Trophoblast cell (in vitro differentiated cells and primary cell): ENCODE results near the gene MAPK7.

Experiments used
- DNase-seq, 2 donors: peaks; one replicate each; pipeline ENCODE4 v3.0.0-alpha.2; 2016
- H2AFZ ChIP-seq: 2 replicates; pipeline ENCODE4 v1.6.1; 2013; ENCODE audit warnings: low read length, moderate library complexity, mild to moderate bottlenecking; ENCODE audit not compliant: insufficient read depth, poor library complexity
- H2AK5ac ChIP-seq: 2 replicates; pipeline ENCODE4 v1.6.1; 2013; ENCODE audit warnings: mild to moderate bottlenecking, low read length
- H2BK120ac ChIP-seq: 2 replicates; pipeline ENCODE4 v1.6.1; 2013; ENCODE audit warnings: low read length, mild to moderate bottlenecking, moderate library complexity; ENCODE audit not compliant: insufficient read depth, poor library complexity
- H2BK12ac ChIP-seq: 2 replicates; pipeline ENCODE4 v1.6.1; 2013; ENCODE audit warnings: mild to moderate bottlenecking, low read length, moderate library complexity
- H2BK5ac ChIP-seq: 2 replicates; pipeline ENCODE4 v1.6.1; 2013; ENCODE audit warnings: low read length, low read depth, moderate library complexity, mild to moderate bottlenecking; ENCODE audit not compliant: poor library complexity
- H3K14ac ChIP-seq: 2 replicates; pipeline ENCODE4 v1.6.1; 2013; ENCODE audit warnings: mild to moderate bottlenecking, low read length
- H3K18ac ChIP-seq: 2 replicates; pipeline ENCODE4 v1.6.1; 2013; ENCODE audit warnings: mild to moderate bottlenecking, low read length
- H3K23ac ChIP-seq: 2 replicates; pipeline ENCODE4 v1.6.1; 2013; ENCODE audit warnings: low read length
- H3K27ac ChIP-seq: 2 replicates; pipeline ENCODE4 v1.5.1; 2013; ENCODE audit warnings: low read depth, mild to moderate bottlenecking, inconsistent platforms, low read length, moderate library complexity
- H3K27me3 ChIP-seq: 2 replicates; pipeline ENCODE4 v1.6.1; 2013; ENCODE audit warnings: inconsistent platforms, mild to moderate bottlenecking, low read length, moderate library complexity; ENCODE audit not compliant: insufficient read depth
- H3K36me3 ChIP-seq, 2 experiments: 1 replicate in 1 of 2; 2 replicates in 1 of 2; pipeline ENCODE4 v1.6.1; 2013; ENCODE audit warnings: low read length in 2 of 2, mild to moderate bottlenecking in 2 of 2, moderate library complexity in 1 of 2; ENCODE audit not compliant: insufficient read depth in 2 of 2, control insufficient read depth in 1 of 2
- H3K4ac ChIP-seq: 2 replicates; pipeline ENCODE4 v1.6.1; 2013; ENCODE audit warnings: low read depth, mild to moderate bottlenecking, low read length, moderate library complexity
- H3K4me1 ChIP-seq, 2 experiments: 1 replicate in 1 of 2; 2 replicates in 1 of 2; pipeline ENCODE4 v1.6.1; 2013; ENCODE audit warnings: low read length in 2 of 2, mild to moderate bottlenecking in 2 of 2, moderate library complexity in 1 of 2; ENCODE audit not compliant: insufficient read depth in 2 of 2, control insufficient read depth in 1 of 2
- H3K4me2 ChIP-seq: 2 replicates; pipeline ENCODE4 v1.6.1; 2013; ENCODE audit warnings: inconsistent platforms, mild to moderate bottlenecking, low read length, moderate library complexity
- H3K4me3 ChIP-seq: 2 replicates; pipeline ENCODE4 v1.5.1; 2013; ENCODE audit warnings: mild to moderate bottlenecking, low read depth, low read length, inconsistent platforms
- H3K79me1 ChIP-seq: one replicate; pipeline ENCODE4 v1.6.1; 2013; ENCODE audit warnings: low read length
- H3K79me2 ChIP-seq: 2 replicates; pipeline ENCODE4 v1.6.1; 2013; ENCODE audit warnings: low read length, mild to moderate bottlenecking; ENCODE audit not compliant: control insufficient read depth, insufficient read depth, poor library complexity
- H3K9ac ChIP-seq: 2 replicates; pipeline ENCODE4 v1.6.1; 2013; ENCODE audit warnings: mild to moderate bottlenecking, low read length
- H3K9me3 ChIP-seq: 2 replicates; pipeline ENCODE4 v1.6.1; 2013; ENCODE audit warnings: low read depth, mild to moderate bottlenecking, control low read depth, inconsistent platforms, low read length; ENCODE audit not compliant: insufficient read depth
- H4K12ac ChIP-seq: 2 replicates; pipeline ENCODE4 v1.6.1; 2013; ENCODE audit warnings: low read depth, mild to moderate bottlenecking, low read length, moderate library complexity
- H4K8ac ChIP-seq: 2 replicates; pipeline ENCODE4 v1.6.1; 2013; ENCODE audit warnings: low read depth, mild to moderate bottlenecking, low read length, moderate library complexity
- H4K91ac ChIP-seq: one replicate; pipeline ENCODE4 v1.6.1; 2013; ENCODE audit warnings: low read depth, mild to moderate bottlenecking, low read length, moderate library complexity
- WGBS: extraction: QIAGEN DNeasy Blood & Tissue Kit; methylation state at CpG from one replicate; pipeline ENCODE4 v1.1.7; 2013; ENCODE audit warnings: missing lambda C conversion rate; ENCODE audit not compliant: insufficient read length, insufficient coverage; ENCODE audit errors: extremely low coverage; 5-methylcytosine and 5-hydroxymethylcytosine counted together

MAPK7 gene

GRCh38 chr17:19404264-19404663 is 26.0 kb downstream of the MAPK7 start:
- no peaks in the 10 kb centered on the region for H3K36me3 ChIP-seq
- H3K79me1 ChIP-seq: no peaks in the 10 kb centered on the region
- no peak overlapping the region for H3K4me2 ChIP-seq
- H3K79me2 ChIP-seq: no peaks in the 10 kb centered on the region
- no peak for DNase-seq
- no peak overlapping the region for H3K27ac ChIP-seq
- H3K14ac ChIP-seq: no peak overlapping the region
- H3K18ac ChIP-seq: no peak overlapping the region
- no peak overlapping the region for H4K12ac ChIP-seq
- H3K4me1 ChIP-seq: no peaks in the 10 kb centered on the region
- H2BK12ac ChIP-seq: no peak overlapping the region
- no peak overlapping the region for H2BK120ac ChIP-seq
- H4K8ac ChIP-seq: no peak overlapping the region
- H3K4ac ChIP-seq: no peak overlapping the region
- WGBS: no CpG with 5 or more reads among the region's 1 CpG
- no peaks in the 10 kb centered on the region for H3K9me3 ChIP-seq
- no peak overlapping the region for H4K91ac ChIP-seq
- H2AFZ ChIP-seq: no peak overlapping the region
- no peak overlapping the region for H3K23ac ChIP-seq
- H3K27me3 ChIP-seq: no peaks in the 10 kb centered on the region
- H3K9ac ChIP-seq: no peak overlapping the region
- H2AK5ac ChIP-seq: no peak overlapping the region
- no peak overlapping the region for H3K4me3 ChIP-seq
- H2BK5ac ChIP-seq: no peak overlapping the region

GRCh38 chr17:19405114-19405513 is 26.8 kb downstream of the MAPK7 start:
- H4K8ac ChIP-seq: no peak overlapping the region
- H2BK120ac ChIP-seq: no peak overlapping the region
- no peak overlapping the region for H3K4ac ChIP-seq
- no peak overlapping the region for H3K18ac ChIP-seq
- no peak overlapping the region for H3K14ac ChIP-seq
- no CpG with 5 or more reads among the region's 5 CpGs for whole genome bisulfite sequencing
- H4K91ac ChIP-seq: no peak overlapping the region
- no peaks in the 10 kb centered on the region for H3K27me3 ChIP-seq
- H3K27ac ChIP-seq: no peak overlapping the region
- no peak overlapping the region for H4K12ac ChIP-seq
- H2BK5ac ChIP-seq: no peak overlapping the region
- no peak overlapping the region for H3K4me3 ChIP-seq
- no peaks in the 10 kb centered on the region for H3K79me2 ChIP-seq
- no peak overlapping the region for H3K4me2 ChIP-seq
- no peaks in the 10 kb centered on the region for H3K79me1 ChIP-seq
- H3K23ac ChIP-seq: no peak overlapping the region
- no peak overlapping the region for H2AK5ac ChIP-seq
- H3K9ac ChIP-seq: no peak overlapping the region
- H2BK12ac ChIP-seq: no peak overlapping the region
- H3K4me1 ChIP-seq: no peaks in the 10 kb centered on the region
- no peak overlapping the region for H2AFZ ChIP-seq
- H3K9me3 ChIP-seq: no peaks in the 10 kb centered on the region
- no peaks in the 10 kb centered on the region for H3K36me3 ChIP-seq
- no peak for DNase-seq

GRCh38 chr17:19407601-19408345 is 29.5 kb downstream of the MAPK7 start:
- Histone ChIP-seq H3K14ac (no peak overlapping the region), H2BK12ac (no peak overlapping the region), H3K27ac (no peak overlapping the region), H3K9me3 (no peaks in the 10 kb centered on the region), H2BK120ac (no peak overlapping the region), H3K4me1 (no peaks in the 10 kb centered on the region), H2AFZ (no peak overlapping the region), H3K36me3 (no peaks in the 10 kb centered on the region), H2AK5ac (no peak overlapping the region), H3K79me2 (no peaks in the 10 kb centered on the region), H3K79me1 (no peaks in the 10 kb centered on the region), H4K8ac (no peak overlapping the region), H3K9ac (no peak overlapping the region), H3K23ac (no peak overlapping the region), H3K27me3 (no peaks in the 10 kb centered on the region), H3K4ac (no peak overlapping the region), H3K18ac (no peak overlapping the region), H3K4me3 (no peak overlapping the region), H4K91ac (no peak overlapping the region), H2BK5ac (no peak overlapping the region), H4K12ac (no peak overlapping the region), H3K4me2 (no peak overlapping the region)
- no CpG with 5 or more reads among the region's 10 CpGs for WGBS
- no peak for DNase-seq

- no peak overlapping the region for H3K4me3 ChIP-seq
- H4K91ac ChIP-seq: no peak overlapping the region
- no peak overlapping the region for H2AK5ac ChIP-seq
- no peaks in the 10 kb centered on the region for H3K27me3 ChIP-seq
- H3K9ac ChIP-seq: no peak overlapping the region
- H3K36me3 ChIP-seq: no peaks in the 10 kb centered on the region
- WGBS: no CpG with 5 or more reads among the region's 2 CpGs
- H4K12ac ChIP-seq: no peak overlapping the region
- no peak overlapping the region for H3K14ac ChIP-seq
- H4K8ac ChIP-seq: no peak overlapping the region
- H3K9me3 ChIP-seq: no peaks in the 10 kb centered on the region
- H3K4me2 ChIP-seq: no peak overlapping the region
- no peak for DNase-seq
- H3K23ac ChIP-seq: no peak overlapping the region
- H3K27ac ChIP-seq: no peak overlapping the region
- no peak overlapping the region for H2BK12ac ChIP-seq
- H3K18ac ChIP-seq: no peak overlapping the region
- no peak overlapping the region for H2BK120ac ChIP-seq
- no peak overlapping the region for H2AFZ ChIP-seq
- H3K4me1 ChIP-seq: no peaks in the 10 kb centered on the region
- H3K79me1 ChIP-seq: no peaks in the 10 kb centered on the region
- H3K79me2 ChIP-seq: no peaks in the 10 kb centered on the region
- no peak overlapping the region for H3K4ac ChIP-seq
- no peak overlapping the region for H2BK5ac ChIP-seq
These were observed 30.0 kb downstream of the MAPK7 start for GRCh38 chr17:19408346-19408710.
